SU-DHL-6 (cell line): Measurements from ENCODE around the gene HDGFL3.

Experiments used
- H2AFZ ChIP-seq: fragments of 200-600 bp; sonication (generic); 2 replicates; pipeline ENCODE4 v1.6.1; 2014; ENCODE audit warnings: low read depth, mild to moderate bottlenecking, moderate library complexity, mixed read lengths, antibody characterized with exemption, low read length; ENCODE audit not compliant: severe bottlenecking
- H3F3A ChIP-seq: fragments of 200-600 bp; shearing (Covaris generic); 2 replicates; pipeline ENCODE4 v1.6.0; 2016; ENCODE audit warnings: antibody characterized with exemption, mild to moderate bottlenecking; ENCODE audit not compliant: insufficient read depth
- H3K27ac ChIP-seq: fragments of 200-600 bp; sonication (generic); 2 replicates; pipeline ENCODE4 v1.5.1; 2016; ENCODE audit warnings: low read depth, mild to moderate bottlenecking, low read length, moderate library complexity, mixed read lengths
- H3K27me3 ChIP-seq: fragments of 200-600 bp; sonication (generic), shearing (Covaris generic); 2 replicates; pipeline ENCODE4 v1.6.0; 2014; ENCODE audit warnings: mild to moderate bottlenecking, low read length
- H3K36me3 ChIP-seq: fragments of 200-600 bp; sonication (generic); 2 replicates; pipeline ENCODE4 v1.6.1; 2014; ENCODE audit warnings: mild to moderate bottlenecking, low read length, mixed read lengths
- H3K4me2 ChIP-seq: fragments of 300-600, 200-600 bp; shearing (Covaris generic), sonication (generic); 2 replicates; pipeline ENCODE4 v1.6.0; 2014; ENCODE audit warnings: low read length, low read depth, mild to moderate bottlenecking; ENCODE audit not compliant: poor library complexity, severe bottlenecking
- H3K4me3 ChIP-seq: fragments of 200-600 bp; sonication (generic); 2 replicates; pipeline ENCODE4 v1.5.1; 2014; ENCODE audit warnings: antibody characterized with exemption, low read length, mild to moderate bottlenecking, mixed read lengths; ENCODE audit not compliant: insufficient read depth, poor library complexity, severe bottlenecking
- H3K79me2 ChIP-seq: fragments of 200-600 bp; sonication (generic); 2 replicates; pipeline ENCODE4 v1.6.1; 2014; ENCODE audit warnings: mild to moderate bottlenecking, low read length, moderate library complexity; ENCODE audit not compliant: insufficient read depth
- H3K9ac ChIP-seq: fragments of 200-600 bp; sonication (generic); 2 replicates; pipeline ENCODE4 v1.7.0; 2014; ENCODE audit warnings: mild to moderate bottlenecking, low read length
- H3K9me2 ChIP-seq: fragments of 200-600 bp; sonication (generic); replicated peaks from 2 replicates; pipeline ENCODE4 v1.6.1; 2014; ENCODE audit warnings: low read length; ENCODE audit not compliant: insufficient read depth
- H3K9me3 ChIP-seq: fragments of 200-600 bp; sonication (generic); 2 replicates; pipeline ENCODE4 v1.6.1; 2014; ENCODE audit warnings: low read length, mixed read lengths; ENCODE audit not compliant: insufficient read depth
- H4K20me1 ChIP-seq: fragments of 200-600 bp; sonication (generic); 2 replicates; pipeline ENCODE4 v1.6.1; 2014; ENCODE audit warnings: low read depth, mild to moderate bottlenecking, antibody characterized with exemption, low read length, moderate library complexity, mixed read lengths
- CTCF ChIP-seq: fragments of 200-600 bp; sonication (generic); IDR thresholded peaks from one replicate; pipeline ENCODE4 v1.5.1; 2017; ENCODE audit warnings: antibody characterized with exemption, mild to moderate bottlenecking, low read length, moderate library complexity; ENCODE audit not compliant: insufficient read depth, poor library complexity, severe bottlenecking
- EZH2phosphoT487 ChIP-seq: fragments of 200-600 bp; sonication (generic), shearing (Covaris generic); conservative IDR thresholded peaks from 2 replicates; pipeline ENCODE4 v1.6.1; 2018; ENCODE audit warnings: mild to moderate bottlenecking, antibody characterized with exemption, low read length, moderate library complexity, mixed read lengths

The HDGFL3 gene

GRCh38 chr15:83207660-83208366 lies at the start of gene HDGFL3:
Gene HDGFL3, minus strand, starts transcription at chr15:83207823. Its CDS starts 409 bp downstream, at chr15:83207414.
- no peak within 1 kb of the TSS for H3K9ac ChIP-seq
- H4K20me1 ChIP-seq: no peaks in the 10 kb centered on the region
- no peaks in the 10 kb centered on the region for H3K27me3 ChIP-seq
- no peak within 1 kb of the TSS for H3K4me3 ChIP-seq
- H3K36me3 ChIP-seq: no peaks in the 10 kb centered on the region
- H3K79me2 ChIP-seq: no peaks in the 10 kb centered on the region
- no peak for TF ChIP-seq CTCF
- no peak for TF ChIP-seq EZH2phosphoT487
- H3K27ac ChIP-seq: no peak within 1 kb of the TSS
- H3K9me2 ChIP-seq: no peaks in the 10 kb centered on the region
- H3K4me2 ChIP-seq: no peak within 1 kb of the TSS
- H3F3A ChIP-seq: no peaks in the 10 kb centered on the region
- no peak within 1 kb of the TSS for H2AFZ ChIP-seq
- H3K9me3 ChIP-seq: no peaks in the 10 kb centered on the region

- H4K20me1 ChIP-seq: no peaks in the 10 kb centered on the region
- no peak overlapping the region for H3K4me3 ChIP-seq
- H3K9me2 ChIP-seq: no peaks in the 10 kb centered on the region
- no peaks in the 10 kb centered on the region for H3K79me2 ChIP-seq
- H3K9me3 ChIP-seq: no peaks in the 10 kb centered on the region
- H3K36me3 ChIP-seq: no peaks in the 10 kb centered on the region
- no peaks in the 10 kb centered on the region for H3F3A ChIP-seq
- TF ChIP-seq EZH2phosphoT487 (no peak), CTCF (no peak)
- H3K27me3 ChIP-seq: no peaks in the 10 kb centered on the region
- no peak overlapping the region for H3K27ac ChIP-seq
- H3K4me2 ChIP-seq: no peak overlapping the region
- H2AFZ ChIP-seq: no peak overlapping the region
- H3K9ac ChIP-seq: no peak overlapping the region
These were observed 43.2 kb upstream of the HDGFL3 start for GRCh38 chr15:83250781-83251180.

- Histone ChIP-seq H3K36me3 (no peaks in the 10 kb centered on the region), H3K79me2 (no peaks in the 10 kb centered on the region), H3F3A (no peaks in the 10 kb centered on the region), H4K20me1 (no peaks in the 10 kb centered on the region), H3K4me3 (no peak overlapping the region), H3K27ac (no peak overlapping the region), H3K9me2 (no peaks in the 10 kb centered on the region), H2AFZ (no peak overlapping the region), H3K9ac (no peak overlapping the region), H3K4me2 (no peak overlapping the region), H3K27me3 (no peaks in the 10 kb centered on the region), H3K9me3 (no peaks in the 10 kb centered on the region)
- TF ChIP-seq CTCF (no peak), EZH2phosphoT487 (no peak)
These were observed 41.4 kb upstream of the HDGFL3 start for GRCh38 chr15:83249030-83249343.
